HL-60/S4 (cell line): Measurements from ENCODE around the gene ARHGEF39.

Experiments
- in situ Hi-C: fragments of 300-500 bp; cut with MboI; formaldehyde crosslinking; loops from 2 replicates; pipeline ENCODE4 v1.14.3; 2022; ENCODE audit warnings: low sequenced_read_pairs

The ARHGEF39 gene

GRCh38 chr9:35679091-35679490 is 14.1 kb upstream of the ARHGEF39 start:
- in situ Hi-C loops: no loop called here

DNA sequence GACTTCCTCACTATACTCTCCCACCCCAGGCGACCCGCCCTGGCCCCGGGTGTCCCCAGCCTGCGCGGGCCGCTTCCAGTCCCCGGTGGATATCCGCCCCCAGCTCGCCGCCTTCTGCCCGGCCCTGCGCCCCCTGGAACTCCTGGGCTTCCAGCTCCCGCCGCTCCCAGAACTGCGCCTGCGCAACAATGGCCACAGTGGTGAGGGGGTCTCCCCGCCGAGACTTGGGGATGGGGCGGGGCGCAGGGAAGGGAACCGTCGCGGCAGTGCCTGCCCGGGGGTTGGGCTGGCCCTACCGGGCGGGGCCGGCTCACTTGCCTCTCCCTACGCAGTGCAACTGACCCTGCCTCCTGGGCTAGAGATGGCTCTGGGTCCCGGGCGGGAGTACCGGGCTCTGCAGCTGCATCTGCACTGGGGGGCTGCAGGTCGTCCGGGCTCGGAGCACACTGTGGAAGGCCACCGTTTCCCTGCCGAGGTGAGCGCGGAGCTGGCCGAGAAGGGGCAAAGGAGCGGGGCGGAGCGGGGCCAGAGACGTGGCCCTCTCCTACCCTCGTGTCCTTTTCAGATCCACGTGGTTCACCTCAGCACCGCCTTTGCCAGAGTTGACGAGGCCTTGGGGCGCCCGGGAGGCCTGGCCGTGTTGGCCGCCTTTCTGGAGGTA is 10.9 kb upstream of the ARHGEF39 start:
- in situ Hi-C loops: no loop called here

- in situ Hi-C loops: no loop called here
Measured at GRCh38 chr9:35675204-35675603, 10.2 kb upstream of the ARHGEF39 start.

- in situ Hi-C loops: no loop called here
Measured at GRCh38 chr9:35674025-35674361, 9.0 kb upstream of the ARHGEF39 start.

GRCh38 chr9:35673132-35674024 is 8.4 kb upstream of the ARHGEF39 start, which contains the start of gene CA9:
CA9 (plus strand) TSS chr9:35673928; CDS start chr9:35673960, 32 bp downstream.
- in situ Hi-C loops: no loop called here

DNA sequence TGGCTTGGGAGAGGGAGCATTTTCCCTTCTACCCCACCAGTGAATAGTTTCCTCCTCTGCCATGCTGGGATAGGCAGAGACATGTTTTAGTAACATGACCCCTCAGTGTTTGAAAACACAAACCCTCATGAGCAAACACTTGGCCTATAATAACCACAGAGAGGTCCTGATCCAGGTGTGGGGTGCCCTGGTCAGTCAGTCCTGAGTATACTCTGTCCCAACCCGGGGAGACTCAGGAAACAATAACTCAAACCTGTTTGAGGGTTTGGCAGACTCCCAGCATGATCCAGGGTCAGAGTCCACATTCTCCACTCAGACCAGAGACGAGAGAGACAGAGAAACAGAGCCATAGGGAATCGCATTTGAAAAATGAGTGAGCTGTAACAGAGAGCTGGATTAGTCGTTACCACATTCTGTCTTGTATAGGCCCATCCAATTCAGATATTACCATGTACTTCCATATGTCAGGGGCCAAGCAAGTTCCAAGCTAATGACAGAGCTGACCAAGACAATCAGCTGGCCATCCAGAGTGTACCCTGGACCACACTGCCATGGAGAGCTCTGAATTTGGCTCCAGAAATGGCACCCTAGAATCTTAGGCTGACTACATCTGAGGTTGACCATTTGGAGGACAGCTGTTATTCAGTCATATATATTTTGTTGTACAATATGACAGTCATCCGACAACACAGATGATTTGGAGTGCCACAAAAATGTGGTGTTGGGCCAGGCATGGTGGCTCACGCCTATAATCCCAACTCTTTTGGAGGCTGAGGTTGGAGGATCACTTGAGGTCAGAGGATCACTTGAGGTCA is 4.5 kb upstream of the ARHGEF39 start:
- in situ Hi-C loops: no loop called here

GRCh38 chr9:35667939-35668338 is 2.9 kb upstream of the ARHGEF39 start:
- in situ Hi-C loops: no loop called here

- in situ Hi-C loops: no loop called here
Measured at GRCh38 chr9:35666549-35666948, 1.6 kb upstream of the ARHGEF39 start.

GRCh38 chr9:35666045-35666444 is 1.1 kb upstream of the ARHGEF39 start:
- in situ Hi-C loops: no loop called here

DNA sequence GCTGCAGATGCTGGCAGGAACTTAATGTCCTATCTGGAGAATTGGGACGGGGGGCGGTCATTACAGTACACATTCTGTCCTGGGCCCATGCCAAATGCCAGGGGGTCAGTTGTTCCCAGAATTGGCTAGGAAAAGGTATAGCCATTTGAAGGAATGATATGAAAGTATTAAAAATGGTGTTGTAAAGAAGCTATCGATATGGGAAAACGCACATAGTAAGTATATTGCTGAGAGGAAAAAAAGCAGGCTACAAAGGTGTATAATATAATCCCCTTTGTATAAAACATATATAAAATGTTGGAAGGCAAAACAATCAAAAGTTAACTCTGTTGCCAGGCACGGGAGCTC is 450 bp upstream of the ARHGEF39 start:
- in situ Hi-C loops: no loop called here

DNA sequence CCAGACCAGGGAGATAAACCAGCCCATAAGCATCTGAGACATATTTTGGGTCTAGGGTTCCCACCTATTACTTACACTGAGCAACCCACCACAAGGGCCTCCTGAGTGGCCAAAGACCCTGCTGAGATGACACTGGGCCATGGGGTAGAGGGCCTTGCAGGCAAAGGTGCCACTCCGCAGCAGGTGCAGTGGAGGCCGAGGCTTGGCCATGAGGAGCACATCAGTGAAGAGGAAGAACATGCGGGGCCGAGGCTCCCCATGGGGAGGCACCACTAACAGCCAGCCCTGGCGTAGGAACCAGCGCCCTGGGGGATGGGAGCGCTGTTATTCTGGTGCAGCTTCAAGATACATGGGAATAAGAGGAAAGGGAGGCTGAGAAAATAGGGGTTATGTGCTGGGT is 2.6 kb downstream of the ARHGEF39 start:
- in situ Hi-C loops: no loop called here

GRCh38 chr9:35661756-35662350 is 3.1 kb downstream of the ARHGEF39 start:
- in situ Hi-C loops: no loop called here

DNA sequence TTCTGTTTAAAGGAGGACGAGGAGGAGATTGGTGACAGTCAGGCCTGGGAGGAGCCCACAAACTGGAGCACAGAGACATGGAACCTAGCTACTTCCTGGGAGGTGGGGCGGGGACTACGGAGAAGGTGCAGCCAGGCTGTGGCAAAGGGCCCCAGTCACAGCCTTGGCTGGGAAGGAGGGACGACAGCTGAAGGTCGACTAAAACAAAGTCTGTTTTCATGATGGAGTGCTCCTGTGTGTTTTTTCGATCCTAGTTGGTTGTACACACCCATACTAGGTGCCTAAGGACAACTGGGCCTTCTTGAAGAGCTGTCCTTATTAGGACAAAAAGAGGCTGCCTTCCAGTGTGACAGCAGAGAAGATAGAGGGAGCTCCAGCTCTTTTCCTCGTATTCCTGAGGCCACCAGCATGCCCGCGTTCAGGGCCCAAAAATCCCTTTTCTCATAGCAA is 4.0 kb downstream of the ARHGEF39 start:
- in situ Hi-C loops: no loop called here

DNA sequence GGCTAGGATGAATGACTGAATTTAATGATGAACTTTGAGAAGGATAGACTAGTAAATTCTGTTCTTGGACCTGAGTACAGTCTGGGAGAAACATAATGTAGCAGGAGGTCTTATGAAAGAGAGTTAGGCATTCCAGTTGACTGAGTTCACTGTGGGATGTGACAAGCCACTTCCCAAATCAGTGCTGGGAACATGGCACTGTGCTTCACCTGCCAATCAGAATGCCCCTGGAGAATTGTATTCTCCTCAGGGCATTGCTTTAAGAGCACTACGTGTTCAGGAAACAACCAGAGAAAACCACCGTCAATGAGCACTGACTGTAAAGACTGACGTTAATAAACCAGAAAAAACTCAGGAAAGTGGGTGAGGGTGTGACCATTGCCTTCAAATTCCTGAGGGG is 5.7 kb downstream of the ARHGEF39 start:
- in situ Hi-C loops: loop anchor here (5.0 kb wide), 1 partner anchor 68 kb away; no protein-coding TSS in a partner anchor

GRCh38 chr9:35658968-35659220 is 6.1 kb downstream of the ARHGEF39 start:
- in situ Hi-C loops: loop anchor here (5.0 kb wide), 1 partner anchor 68 kb away; no protein-coding TSS in a partner anchor

- in situ Hi-C loops: loop anchor here (5.0 kb wide), 1 partner anchor 69 kb away; no protein-coding TSS in a partner anchor
Measured at GRCh38 chr9:35658137-35658967, 6.6 kb downstream of the ARHGEF39 start, which contains the start of gene CCDC107. CCDC107 (plus strand) TSS chr9:35658292; CDS start chr9:35658380, 88 bp downstream.

DNA sequence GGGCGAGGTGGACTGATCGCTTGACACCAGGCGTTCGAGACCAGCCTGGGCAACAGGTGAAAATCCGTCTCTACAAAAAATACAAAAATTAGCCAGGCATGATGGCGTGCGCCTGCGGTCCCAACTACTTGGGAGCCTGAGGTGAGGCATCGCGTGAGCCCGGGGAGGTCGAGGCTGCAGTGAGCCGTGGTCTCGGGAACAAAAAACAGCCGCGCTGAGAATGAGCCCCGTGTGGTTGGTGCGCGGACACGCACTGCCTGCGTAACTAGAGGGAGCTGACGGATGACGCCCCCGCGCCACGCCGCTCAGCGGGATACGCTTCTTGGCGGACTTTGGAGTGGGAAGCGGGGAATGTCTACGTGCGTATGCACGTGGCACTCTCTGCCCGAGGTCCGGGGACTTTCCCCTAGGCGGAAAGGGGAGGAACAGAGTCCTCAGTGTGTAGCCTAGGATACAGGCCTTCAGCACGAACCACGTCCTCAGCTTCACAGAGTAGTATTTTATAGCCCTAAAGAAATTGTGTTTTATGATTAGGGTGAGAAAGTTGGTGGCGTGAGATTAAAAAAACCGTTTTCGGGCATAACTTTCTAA is 7.4 kb downstream of the ARHGEF39 start, which contains the start of gene RMRP:
RMRP (minus strand) TSS at position 474 of the 591 bp plus-strand sequence.
- in situ Hi-C loops: loop anchor here (5.0 kb wide), 1 partner anchor 70 kb away; no protein-coding TSS in a partner anchor

- in situ Hi-C loops: loop anchor here (5.0 kb wide), 1 partner anchor 70 kb away; no protein-coding TSS in a partner anchor
Measured at GRCh38 chr9:35656831-35657545, 8.0 kb downstream of the ARHGEF39 start.

DNA sequence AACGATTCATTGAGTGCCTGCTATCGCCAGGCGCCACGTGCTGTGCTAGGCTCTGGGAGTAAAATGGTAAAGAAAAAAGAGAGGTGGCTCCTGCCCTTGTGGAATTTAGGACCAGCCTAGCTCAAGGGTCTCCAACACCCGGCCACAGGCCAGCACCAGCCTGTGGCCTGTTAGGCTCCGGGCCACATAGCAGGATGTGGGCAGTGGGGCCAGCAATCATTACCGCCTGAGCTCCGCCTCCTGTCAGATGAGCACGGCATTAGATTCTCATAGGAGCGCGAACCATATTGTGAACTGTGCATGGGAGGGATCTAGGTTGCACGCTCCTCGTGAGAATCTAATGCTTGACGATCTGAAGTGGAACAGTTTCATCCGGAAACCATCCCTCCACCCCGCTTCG is 8.6 kb downstream of the ARHGEF39 start:
- in situ Hi-C loops: loop anchor here (5.0 kb wide), 1 partner anchor 71 kb away; no protein-coding TSS in a partner anchor
